Stimulated activated CD4-positive, alpha-beta T cell treated with anti-CD3 and anti-CD28 coated beads, Interleukin-15, amount 100 ng/mL, for 24 hours (primary cell): ENCODE results near the gene ADARB1.

ENCODE experiments used
- DNase-seq: peaks from one replicate; pipeline ENCODE4 v3.0.0-alpha.2; 2020

The ADARB1 gene

DNA sequence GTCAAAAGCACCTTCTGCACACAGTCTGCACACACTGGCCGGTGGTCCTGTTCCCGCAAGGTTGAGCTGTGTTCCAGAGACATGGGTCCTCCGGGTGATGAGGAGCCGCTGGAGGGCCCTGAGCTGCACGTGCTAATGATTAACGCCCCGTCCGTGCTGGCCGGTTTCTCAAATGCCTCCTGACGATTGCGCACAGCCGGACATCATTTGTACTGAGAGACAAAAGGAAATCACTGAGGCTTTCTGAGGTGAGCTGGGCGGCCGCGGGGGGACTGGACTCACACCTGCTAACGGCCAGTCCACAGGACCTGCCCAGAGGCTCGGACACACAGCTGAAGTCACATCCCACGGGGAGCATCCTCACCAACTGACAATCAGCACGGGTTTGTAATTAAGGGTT lies 184.1 kb downstream of the ADARB1 start:
- DNase-seq = no peak

DNA sequence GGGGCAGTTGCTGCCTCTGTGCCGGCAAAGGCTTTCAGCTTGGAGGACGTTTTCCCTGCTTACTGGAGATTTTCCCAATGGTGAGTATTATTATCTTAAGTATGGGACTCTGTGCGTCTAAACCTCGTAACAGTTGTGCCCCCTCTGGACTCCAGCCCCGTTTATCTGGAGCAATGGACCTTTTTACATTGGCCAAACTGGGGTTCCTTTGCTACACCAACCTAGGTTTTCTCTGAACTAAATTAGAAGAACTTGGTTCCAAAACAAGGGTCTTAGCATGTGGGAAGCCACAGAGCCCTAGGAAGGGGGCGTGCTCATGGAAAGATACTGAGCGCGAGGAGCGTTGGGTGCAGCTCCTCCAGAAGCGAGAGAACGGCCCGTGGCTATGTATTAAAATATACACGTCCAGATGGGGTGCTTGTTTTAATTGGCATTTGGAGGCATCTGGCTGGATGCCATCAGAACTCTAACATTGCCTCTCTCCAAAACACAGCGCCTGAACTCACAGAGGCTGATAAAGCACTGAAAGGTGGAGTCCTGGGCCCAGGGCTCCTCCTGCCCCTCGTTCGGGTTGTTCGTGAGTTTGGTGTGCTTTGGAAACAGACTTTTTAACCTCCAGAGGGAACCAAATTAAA lies 184.9 kb downstream of the ADARB1 start:
- no peak for DNase-seq

DNA sequence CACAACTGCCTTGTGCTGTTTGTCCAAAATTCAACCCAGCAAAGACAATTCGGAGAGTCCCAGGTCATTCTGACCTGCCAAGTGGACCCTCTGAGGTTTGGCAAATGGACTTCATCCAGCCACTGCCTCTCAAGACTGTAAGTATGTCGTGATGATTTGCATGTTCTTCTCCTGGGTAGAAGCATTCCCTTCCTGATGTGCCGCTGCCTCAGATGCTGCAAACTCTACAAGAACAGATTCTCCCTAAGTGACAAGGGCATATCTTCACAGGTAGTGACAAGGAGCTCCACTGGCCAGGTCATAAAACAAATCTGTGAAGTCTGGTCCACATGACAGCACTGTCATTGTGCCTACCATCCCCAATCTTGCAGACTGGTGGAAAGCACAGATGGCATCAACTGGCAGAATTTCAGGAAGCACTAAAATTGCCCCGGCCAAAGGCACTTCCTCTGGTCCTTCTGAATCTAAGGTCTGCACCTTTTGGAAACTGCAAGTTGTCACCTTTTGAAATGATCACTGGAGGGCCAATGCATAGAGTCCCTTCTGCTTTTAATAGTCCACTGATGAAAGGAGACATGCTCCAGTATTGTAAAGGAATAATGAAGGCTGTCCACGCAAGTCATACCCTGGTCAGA lies 185.9 kb downstream of the ADARB1 start:
- DNase-seq = no peak

DNA sequence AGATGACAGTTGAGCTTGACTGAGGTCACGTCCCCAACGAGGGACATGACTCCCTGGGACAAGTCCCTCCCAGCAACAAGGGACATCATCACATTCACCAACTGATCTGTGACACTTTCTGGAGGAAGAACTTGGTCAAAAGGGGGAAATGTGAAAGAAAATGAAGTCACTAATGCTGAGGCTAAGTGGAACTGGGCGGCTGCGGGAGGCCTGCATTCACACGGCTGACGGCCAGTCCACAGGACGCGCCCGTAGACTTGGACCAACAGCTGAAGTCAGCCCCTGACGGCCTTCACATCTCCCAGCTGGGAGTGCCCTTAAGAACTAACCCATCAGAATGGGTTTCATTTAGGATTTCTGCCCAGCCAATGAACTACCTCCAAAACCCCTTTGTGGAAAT lies 186.7 kb downstream of the ADARB1 start:
- DNase-seq = no peak

DNA sequence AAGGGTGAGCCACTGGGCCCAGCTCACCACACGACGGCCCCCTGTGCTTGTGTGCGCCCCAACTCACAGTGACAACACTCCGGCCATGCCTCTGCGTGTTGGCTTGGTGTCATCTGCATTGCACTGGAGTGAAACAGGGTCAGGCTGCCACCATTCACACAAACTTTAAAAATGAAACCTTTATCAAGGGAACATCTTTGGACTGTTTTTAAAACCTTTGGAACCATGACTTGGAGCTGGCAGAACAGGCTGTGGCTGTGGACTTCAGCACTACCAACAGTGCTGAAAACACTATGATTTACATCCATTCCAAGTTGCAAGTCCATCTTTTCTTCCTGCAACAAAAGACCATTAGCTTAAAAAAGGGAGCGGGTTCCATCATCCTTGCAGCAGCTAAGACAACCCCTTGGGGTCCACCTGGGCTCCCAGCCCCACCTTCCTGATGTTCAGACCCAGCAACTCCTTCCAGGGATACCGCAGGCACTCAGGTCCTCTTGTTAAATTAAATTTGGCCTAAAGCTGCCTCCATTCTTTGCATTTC lies 187.7 kb downstream of the ADARB1 start:
- no peak for DNase-seq

DNA sequence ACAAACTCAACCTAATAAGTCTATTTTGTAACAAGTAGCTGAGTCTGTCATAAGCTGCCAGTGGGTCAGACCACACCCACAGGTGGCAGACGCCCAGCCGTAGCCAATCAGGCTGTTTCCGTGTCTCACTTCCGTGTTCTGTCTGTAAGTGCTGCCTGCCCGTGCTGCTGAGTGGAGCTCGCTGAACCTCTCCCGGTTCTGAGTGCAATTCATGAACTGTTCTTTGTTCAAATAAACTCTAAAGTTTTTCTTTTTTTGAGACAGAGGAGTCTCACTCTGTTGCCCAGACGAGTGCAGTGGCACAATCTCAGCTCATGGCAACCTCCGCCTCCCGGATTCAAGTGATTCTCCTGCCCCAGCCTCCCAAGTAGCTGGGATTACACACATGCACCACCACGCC lies 188.2 kb downstream of the ADARB1 start:
- no peak for DNase-seq

DNA sequence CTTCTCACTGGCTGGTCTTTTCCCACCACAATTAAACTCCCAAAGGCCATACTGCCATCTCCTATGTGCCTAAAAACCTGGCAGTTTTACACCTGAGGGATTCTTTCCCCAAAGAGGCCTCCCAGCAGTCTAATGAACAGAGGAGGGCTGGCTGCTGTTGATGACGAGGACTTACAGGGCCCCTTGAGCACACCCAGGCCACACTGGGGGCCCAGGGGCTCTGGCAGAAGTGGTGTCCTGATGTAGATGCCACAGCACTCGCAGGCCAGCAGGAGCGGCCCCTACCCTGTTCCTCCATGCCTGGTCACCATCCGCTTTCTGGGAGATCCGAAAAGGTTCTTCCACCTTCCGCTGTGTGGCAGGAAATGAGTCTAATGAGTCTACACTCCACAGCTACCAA lies 189.2 kb downstream of the ADARB1 start:
- DNase-seq = no peak

DNA sequence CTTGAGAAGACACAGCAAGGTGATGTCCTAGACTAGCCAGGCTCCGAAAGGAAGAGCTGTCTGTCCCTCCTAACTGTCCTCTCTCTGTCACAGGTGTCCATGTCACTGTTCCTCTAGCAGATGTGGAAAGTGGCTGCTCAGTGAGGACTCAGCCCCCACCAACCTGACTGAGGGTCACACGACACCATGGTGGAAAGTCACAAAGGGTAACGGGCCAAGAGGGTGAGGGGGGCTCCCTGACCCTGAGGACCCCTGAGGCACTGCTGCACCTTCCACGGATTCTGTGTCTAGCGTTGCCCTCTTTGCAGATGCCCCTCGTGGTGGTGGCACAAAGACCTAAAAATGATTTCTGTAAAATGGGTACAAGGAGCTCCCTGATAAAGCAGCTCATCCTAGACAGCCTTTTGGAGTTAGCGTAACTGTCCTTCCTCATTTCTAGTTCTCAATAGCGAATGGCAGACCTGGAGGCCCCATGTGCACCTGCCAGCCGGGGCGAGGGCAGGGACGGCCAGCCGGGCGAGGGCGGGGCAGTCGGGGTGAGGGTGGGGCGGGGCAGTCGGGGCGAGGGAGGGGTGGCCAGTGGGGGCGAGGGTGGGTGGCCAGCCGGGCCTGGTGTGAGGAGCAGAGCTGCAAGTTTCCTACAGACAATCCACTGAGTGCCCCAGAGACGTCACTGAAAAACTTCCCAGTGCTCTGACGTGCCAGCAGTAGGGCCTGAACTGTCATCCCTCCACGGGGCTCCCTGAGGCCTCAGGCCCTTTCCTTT lies 189.9 kb downstream of the ADARB1 start:
- DNase-seq = no peak

DNA sequence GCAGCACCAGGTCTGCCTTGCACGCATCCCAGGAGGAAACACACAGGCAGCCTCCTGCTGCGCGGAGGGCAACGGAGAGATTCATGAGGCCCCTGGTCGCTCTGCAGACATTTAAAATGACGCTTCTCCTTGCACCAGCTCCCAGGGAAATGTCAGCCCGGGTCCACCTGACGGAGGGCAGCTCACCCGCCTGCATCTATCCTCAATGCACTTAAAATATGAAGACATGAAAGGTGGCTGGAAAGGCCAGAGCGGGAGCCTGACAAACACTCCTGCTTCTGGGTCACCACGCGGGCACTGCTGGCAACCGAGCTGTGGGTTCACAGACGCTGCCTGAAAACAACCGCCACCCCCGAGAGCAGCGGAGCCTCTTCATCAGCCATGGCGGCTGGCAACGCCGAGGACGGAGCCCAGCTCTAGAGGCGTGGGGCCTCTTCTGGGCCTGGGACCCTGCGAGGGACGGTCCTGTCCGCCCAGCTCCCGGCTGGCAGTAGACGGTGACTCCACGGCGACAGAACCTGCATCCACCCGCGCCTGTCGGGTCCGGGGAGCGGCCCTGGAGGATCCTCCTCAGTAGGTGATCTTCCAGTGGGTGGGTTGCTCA lies 190.6 kb downstream of the ADARB1 start:
- no peak for DNase-seq

DNA sequence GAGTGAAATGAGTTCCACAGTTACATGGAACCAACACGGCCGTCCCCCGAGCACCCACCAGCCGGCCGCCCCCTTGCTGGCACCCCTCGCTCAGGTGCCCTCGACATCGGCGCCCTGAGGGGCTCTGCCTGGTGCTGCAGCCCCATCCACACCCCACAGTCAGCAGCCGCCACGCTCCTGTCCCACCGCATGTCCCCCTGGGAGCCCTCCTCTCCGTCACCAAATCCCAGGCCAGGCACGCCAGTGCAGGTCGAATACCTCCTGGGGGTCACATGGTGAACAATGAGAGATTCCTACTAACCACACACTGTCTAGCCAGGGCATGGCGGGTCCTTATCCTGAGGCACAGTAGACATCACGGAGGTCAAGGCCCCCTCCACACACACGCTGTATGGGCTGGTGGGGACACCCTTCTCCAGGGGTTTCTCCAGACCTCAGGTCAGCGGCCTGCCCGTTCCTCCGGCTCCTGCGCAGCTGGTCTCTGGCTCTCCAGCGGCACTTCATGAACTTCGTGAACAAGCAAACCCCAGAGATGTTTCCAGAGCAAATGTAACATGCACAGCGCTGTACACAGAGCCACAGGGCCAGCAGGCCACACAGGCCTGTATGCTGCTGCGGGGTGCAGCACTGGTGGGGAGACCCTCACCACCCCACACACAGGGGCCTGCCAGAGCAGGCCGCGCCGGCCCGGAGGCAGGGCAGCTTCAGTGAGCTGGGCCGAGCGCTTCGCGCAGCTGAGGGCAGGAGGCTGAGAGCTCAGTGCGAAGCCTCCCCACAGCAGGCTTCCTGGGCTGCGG lies 191.5 kb downstream of the ADARB1 start:
- no peak for DNase-seq

DNA sequence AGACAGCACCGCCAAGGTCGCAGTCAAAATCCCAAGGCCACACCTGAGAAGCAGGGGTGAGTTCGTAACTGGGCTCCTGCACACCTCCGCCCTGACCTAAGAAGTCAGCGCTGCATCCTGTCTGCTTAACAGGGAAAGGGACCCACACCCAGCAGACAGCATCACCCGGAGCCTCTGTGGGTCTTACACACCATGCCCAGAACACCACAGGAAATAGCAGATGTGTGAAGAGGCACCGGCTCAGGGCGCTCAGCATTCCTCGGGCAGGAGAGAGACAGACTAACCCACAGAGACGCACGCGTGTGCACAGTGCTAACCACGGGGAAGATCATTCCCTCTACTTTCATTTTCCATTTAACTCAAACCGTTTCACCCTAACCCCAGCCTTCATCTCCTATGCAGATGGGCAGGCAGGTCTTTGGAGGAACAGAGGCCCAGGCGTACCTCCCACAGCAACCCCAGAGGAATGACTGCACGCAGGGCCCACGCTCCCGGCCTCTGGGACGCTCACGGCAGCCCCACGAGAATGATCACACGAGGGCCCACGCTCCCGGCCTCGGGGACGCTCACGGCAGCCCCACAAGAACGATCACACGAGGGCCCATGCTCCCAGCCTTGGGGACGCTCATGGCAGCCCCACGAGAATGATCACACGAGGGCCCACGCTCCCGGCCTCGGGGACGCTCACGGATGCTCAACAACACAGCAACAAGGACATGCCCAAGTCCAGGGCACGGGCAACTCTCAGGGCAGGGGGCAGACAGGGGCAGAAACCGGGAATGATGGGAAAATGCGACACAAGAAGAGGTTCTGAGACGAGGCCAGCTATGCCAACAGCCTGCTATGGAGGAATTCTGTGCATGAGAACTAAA lies 192.4 kb downstream of the ADARB1 start:
- DNase-seq = peak; percentile 61

DNA sequence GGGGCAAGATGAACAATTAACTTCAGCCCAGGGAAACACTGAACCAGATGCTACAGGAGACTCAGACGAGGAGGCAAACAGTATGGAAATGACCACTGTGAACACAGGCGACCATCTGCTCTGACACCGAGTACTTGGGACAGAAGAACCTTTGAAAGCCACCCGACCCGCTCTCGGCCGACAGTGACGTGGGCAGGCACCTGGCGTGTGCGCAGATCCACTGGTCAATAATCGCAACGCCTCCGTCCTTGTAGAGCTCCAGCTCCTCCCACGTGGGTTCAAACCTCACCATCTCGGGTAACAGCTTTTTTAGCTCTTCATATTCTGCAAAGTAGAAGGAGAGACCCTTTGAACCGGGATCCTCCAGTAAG lies 193.0 kb downstream of the ADARB1 start:
- no peak for DNase-seq

DNA sequence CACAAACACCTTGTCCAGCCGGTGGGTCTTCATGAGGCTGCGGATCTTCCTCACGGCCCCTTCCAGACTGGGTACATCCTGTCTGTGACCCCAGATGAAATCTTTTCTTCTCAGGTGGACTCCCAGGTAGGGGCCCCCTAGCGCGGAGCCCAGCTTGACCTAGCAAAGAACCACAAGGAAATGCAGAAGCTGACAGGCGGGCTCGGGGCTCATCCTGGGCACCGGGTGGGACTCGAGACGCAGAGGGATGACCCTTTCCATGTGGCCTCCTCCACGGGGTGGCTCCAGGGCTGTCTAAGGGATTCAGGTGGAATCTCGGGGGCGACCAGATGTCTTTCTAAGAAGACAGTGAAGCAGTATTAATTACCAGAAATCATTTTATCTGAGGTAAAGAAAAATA lies 195.5 kb downstream of the ADARB1 start:
- no peak for DNase-seq

DNA sequence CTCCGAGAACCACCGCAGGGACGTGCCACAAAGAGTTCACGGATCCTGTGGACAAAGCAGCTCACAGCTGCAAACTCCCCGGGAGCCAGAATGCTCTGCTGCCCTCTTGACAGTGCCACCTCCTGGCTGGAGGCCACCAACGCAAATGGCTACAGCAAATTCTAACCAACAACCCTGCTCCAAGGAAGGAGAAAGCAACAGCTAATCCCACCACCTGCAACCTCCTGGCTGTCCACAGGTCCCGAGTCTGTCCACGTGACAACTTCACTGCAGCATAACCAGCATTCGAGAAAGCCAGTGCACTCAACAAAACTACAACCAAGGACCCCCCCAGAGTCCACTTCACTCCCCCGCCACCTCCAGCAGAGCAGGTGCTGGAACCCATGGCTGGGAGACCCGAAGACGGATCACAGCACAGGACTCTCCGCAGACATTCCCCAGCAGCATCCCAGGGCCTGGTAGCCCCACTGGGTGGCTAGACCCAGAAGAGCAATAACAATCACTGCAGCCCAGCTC lies 196.0 kb downstream of the ADARB1 start:
- no peak for DNase-seq
